ENCODE results near the gene ATP11C. TPM values are rescaled to one million over a fixed set of nuclear protein-coding genes. Genes with fewer than 3 reads are reported as not detected.

ATP11C gene
- 10 to 100 TPM; 30.2 to 32.1 TPM for total RNA-seq
- polyA plus RNA-seq: 10 to 100 TPM in 1 of 2 donors, 1 to 10 TPM in 1; 5.3 to 16.3 TPM
- long read RNA-seq, donor 1, partial matches to known transcripts: 25 of 36 reads
- long read RNA-seq, donor 1, other reads (novel, unspliced or antisense): 11 of 36 reads
- long read RNA-seq, donor 2, partial matches to known transcripts: 18 of 31 reads
- long read RNA-seq, donor 2, other reads (novel, unspliced or antisense): 13 of 31 reads

DNA sequence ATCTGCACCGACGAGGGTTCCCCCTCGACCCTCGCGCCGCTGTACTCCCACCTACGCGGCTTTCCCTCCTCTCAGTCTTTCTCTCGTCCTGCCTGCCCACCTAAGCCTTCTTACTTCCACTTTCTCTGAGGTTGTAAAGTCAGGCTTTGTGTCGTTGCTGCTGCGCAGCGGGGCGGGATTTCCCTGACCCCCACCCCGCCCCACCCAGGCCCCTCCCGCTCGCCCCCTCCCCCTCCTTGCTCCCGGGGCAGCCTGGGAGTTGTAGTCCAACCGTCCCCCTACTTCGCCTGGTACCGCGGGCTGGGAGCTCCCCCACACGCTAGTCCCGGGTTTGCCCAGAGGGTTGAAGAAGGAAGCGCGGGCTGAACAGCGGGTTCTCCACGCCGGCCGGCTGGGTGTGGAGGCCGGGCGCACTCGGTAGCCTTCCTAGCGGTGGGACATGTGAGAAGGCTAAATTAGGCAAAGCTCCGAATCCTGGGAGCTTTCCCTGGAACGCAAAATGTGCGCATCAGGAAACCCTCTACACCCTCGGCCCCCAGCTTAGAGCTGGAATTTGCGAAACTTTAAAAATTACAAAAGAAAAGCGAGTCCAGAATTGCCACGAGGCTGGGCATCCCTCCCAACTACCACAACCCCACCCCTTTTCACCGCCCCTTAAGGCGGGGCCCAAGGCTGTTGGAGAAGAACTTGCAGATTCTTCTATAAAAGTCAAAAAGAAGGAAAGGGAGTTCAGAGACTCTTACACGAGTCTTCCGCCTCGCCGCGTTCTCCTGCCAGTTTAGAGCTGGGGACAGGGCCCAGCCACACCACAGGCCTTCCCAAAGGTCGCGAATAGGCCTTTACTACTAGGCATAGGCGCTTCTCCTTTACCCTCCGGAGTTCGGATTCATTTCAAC lies at the start of gene ATP11C:
Gene ATP11C (minus strand): TSS at position 153 of the 896 bp plus-strand sequence. CDS start 1,011 bp downstream, outside the sequence.
- Histone ChIP-seq H3K36me3 (ENCODE audit: control insufficient read depth in 1 of 2, insufficient read depth in 2 of 2, low read length in 1 of 2) (no peaks in the 10 kb centered on the region), H3K9me3 (ENCODE audit: control insufficient read depth, low read length) (no peaks in the 10 kb centered on the region), H3K4me3 (ENCODE audit: low read length in 2 of 2) (peak within 1 kb of the TSS; percentile 62 to 77), H3K27me3 (ENCODE audit: control insufficient read depth in 1 of 2, insufficient read depth in 2 of 2, low read length in 1 of 2) (no peaks in the 10 kb centered on the region), H3K27ac (ENCODE audit: low read depth in 1 of 2, low read length in 2 of 2) (peak within 1 kb of the TSS; percentile 10 to 97), H3K4me1 (ENCODE audit: control insufficient read depth in 1 of 2, insufficient read depth in 2 of 2, low read length in 2 of 2) (peaks cover 0 to 3% of the 10 kb centered on the region in 2 donors)
- intact Hi-C loops (cut with DNase I): loop anchor here (2.0 to 5.0 kb wide), 3 partner anchors 51 to 106 kb away; no protein-coding TSS in a partner anchor
- peak; percentile 95 for ATAC-seq (ENCODE audit: low FRiP score)
- peak; percentile 88 to 93 for DNase-seq
- WGBS, 2 donors: 0 to 21% methylated on average over 47 to 52 of the region's 52 CpGs

DNA sequence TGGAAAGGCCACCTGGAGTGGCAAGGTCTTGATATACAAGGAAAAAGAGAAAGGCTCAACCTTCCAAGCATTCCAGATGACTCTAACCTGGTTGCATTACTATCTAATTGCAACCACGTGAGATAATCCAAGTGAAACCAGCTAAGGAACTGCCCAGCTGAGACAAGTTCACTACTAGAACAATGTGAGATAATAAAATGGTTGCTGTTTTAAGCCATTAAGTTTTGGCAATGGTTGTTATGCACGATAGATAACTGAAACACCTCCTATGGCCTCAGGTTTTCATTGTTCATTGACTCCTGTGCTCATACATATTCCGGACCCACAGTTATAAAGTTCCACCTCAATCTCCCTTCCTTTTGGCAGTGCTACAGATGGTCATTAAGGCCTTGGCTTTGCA lies 41.6 kb upstream of the ATP11C start:
- Histone ChIP-seq H3K27ac (ENCODE audit: low read depth in 1 of 2, low read length in 2 of 2) (no peak overlapping the region), H3K4me1 (ENCODE audit: control insufficient read depth in 1 of 2, insufficient read depth in 2 of 2, low read length in 2 of 2) (no peaks in the 10 kb centered on the region), H3K9me3 (ENCODE audit: control insufficient read depth, low read length) (no peaks in the 10 kb centered on the region), H3K27me3 (ENCODE audit: control insufficient read depth in 1 of 2, insufficient read depth in 2 of 2, low read length in 1 of 2) (no peaks in the 10 kb centered on the region), H3K36me3 (ENCODE audit: control insufficient read depth in 1 of 2, insufficient read depth in 2 of 2, low read length in 1 of 2) (no peaks in the 10 kb centered on the region), H3K4me3 (ENCODE audit: low read length in 2 of 2) (no peak overlapping the region)
- intact Hi-C loops (cut with DNase I): no loop called here
- ATAC-seq (ENCODE audit: low FRiP score) (no peak), DNase-seq (no peak)
- 81 to 83% methylated on average over 3 of the region's 3 CpGs for WGBS, 2 donors

DNA sequence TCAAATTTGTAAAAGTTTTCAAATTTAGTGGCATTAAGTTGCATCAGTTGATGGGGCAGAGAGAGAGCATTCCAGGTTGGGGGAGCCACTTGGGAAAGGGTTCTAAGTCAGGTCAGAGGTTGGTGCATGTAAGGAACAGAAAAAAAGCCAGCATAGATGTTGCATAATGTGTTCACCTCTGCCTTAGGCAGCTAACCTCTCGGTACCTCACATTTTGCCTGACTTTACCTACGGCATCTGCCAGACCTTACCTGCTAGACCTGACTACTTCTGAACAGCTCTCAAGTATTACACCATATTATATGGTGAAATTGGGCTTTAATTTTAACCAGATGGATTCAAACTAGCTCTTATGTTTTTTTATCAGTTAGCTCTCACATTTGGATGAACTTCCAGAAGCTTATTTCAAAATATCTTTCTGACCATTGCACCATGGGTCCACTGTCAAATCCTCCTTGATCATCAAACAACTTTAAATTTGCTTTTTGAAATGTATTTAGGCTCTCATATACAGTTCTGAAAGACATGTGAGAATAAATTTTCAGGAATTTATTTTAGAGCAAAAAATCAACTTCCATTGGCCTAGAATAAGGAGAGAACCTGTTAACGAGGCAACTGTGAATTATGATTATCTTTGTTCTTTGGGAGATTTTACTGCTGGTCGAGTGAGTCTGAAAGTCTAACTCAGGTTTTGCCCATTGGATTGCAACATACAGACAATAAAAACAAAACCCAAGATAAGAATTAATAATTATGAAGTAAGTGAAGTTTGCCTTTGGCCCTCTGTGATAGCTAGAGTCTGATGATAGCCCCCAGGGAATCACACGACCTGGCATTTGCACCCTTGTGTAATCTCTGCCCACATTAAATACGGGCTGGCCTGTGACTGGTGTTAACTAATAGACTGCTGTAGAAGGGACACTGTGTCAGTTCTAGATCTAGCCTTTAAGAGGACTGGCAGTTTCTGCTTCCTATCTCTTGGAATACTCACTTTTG lies 40.1 kb upstream of the ATP11C start:
- WGBS, 2 donors: 68 to 79% methylated on average over 6 of the region's 6 CpGs
- Histone ChIP-seq H3K27ac (ENCODE audit: low read depth in 1 of 2, low read length in 2 of 2) (no peak overlapping the region), H3K9me3 (ENCODE audit: control insufficient read depth, low read length) (no peaks in the 10 kb centered on the region), H3K36me3 (ENCODE audit: control insufficient read depth in 1 of 2, insufficient read depth in 2 of 2, low read length in 1 of 2) (no peaks in the 10 kb centered on the region), H3K4me3 (ENCODE audit: low read length in 2 of 2) (no peak overlapping the region), H3K4me1 (ENCODE audit: control insufficient read depth in 1 of 2, insufficient read depth in 2 of 2, low read length in 2 of 2) (no peaks in the 10 kb centered on the region), H3K27me3 (ENCODE audit: control insufficient read depth in 1 of 2, insufficient read depth in 2 of 2, low read length in 1 of 2) (no peaks in the 10 kb centered on the region)
- ATAC-seq (ENCODE audit: low FRiP score) (no peak), DNase-seq (no peak)
- intact Hi-C loops (cut with DNase I): no loop called here

DNA sequence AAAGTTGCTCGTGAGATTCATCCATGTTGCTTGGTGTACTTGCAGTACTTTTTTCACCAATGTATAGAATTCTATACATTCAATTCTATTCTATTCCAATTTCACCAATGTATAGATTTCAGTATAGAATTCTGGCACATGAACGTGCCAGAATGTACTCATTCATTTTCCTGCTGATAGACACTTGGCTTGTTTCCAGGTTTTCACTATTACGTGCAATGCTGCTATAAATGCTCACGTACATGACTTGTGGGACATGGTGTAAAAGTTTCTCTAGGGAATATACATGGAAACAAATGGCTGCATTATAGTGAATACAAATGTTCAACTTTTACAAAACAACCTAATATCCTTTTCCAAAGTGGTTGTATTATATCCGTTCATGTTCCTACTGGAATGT lies 39.3 kb upstream of the ATP11C start:
- WGBS, 2 donors: 30 to 54% methylated on average over 5 of the region's 5 CpGs
- no peaks in the 10 kb centered on the region for H3K36me3 ChIP-seq (ENCODE audit: control insufficient read depth in 1 of 2, insufficient read depth in 2 of 2, low read length in 1 of 2)

DNA sequence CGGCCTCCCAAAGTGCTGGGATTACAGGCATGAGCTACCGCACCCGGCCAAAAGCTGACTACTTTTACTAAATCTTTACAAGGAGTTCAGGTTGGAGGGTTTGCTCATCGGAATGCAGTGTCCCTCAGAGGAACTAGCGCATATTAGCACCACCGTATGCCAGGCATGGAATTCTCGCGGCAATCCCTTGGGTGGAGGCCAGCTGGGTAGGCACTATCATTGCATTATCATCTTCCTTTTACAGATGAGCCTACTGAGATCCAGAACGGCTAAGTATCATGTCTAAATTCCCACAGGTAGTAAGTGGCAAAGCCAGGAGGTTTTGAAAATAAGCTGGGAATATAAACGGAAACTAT lies 38.5 kb upstream of the ATP11C start:
- Histone ChIP-seq H3K4me1 (ENCODE audit: control insufficient read depth in 1 of 2, insufficient read depth in 2 of 2, low read length in 2 of 2) (no peaks in the 10 kb centered on the region), H3K27ac (ENCODE audit: low read depth in 1 of 2, low read length in 2 of 2) (no peak overlapping the region), H3K27me3 (ENCODE audit: control insufficient read depth in 1 of 2, insufficient read depth in 2 of 2, low read length in 1 of 2) (no peaks in the 10 kb centered on the region), H3K4me3 (ENCODE audit: low read length in 2 of 2) (no peak overlapping the region), H3K9me3 (ENCODE audit: control insufficient read depth, low read length) (no peaks in the 10 kb centered on the region), H3K36me3 (ENCODE audit: control insufficient read depth in 1 of 2, insufficient read depth in 2 of 2, low read length in 1 of 2) (no peaks in the 10 kb centered on the region)
- 30 to 34% methylated on average over 10 of the region's 10 CpGs for WGBS, 2 donors
- ATAC-seq (ENCODE audit: low FRiP score): no peak
- DNase-seq: no peak
- intact Hi-C loops (cut with DNase I): no loop called here

More for the DNA sequence above, 39.3 kb upstream of the ATP11C start:
- intact Hi-C loops (cut with DNase I): no loop called here
- DNase-seq (no peak), ATAC-seq (ENCODE audit: low FRiP score) (no peak)
- Histone ChIP-seq H3K27me3 (ENCODE audit: control insufficient read depth in 1 of 2, insufficient read depth in 2 of 2, low read length in 1 of 2) (no peaks in the 10 kb centered on the region), H3K4me3 (ENCODE audit: low read length in 2 of 2) (no peak overlapping the region), H3K27ac (ENCODE audit: low read depth in 1 of 2, low read length in 2 of 2) (no peak overlapping the region), H3K9me3 (ENCODE audit: control insufficient read depth, low read length) (no peaks in the 10 kb centered on the region), H3K4me1 (ENCODE audit: control insufficient read depth in 1 of 2, insufficient read depth in 2 of 2, low read length in 2 of 2) (no peaks in the 10 kb centered on the region)

DNA sequence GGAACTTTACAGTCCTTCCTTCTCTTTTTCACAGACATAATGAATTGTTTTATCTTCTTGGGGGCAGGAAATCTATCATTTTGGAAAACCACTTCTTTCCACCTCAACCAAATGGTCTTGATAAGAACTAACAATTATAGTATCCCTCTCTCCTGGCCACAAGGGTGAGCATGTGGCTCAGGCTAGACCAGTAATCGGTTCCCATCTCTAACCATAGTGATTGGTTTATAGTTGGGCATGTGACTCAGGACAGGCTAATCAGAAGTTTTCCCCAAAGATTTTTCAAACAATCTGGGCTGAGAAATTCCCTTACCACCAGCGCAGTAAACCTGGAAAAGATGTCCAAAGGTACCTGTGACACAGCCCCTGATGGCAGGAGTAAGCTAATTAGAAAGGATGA lies 36.4 kb upstream of the ATP11C start:
- DNase-seq: no peak
- H3K27ac ChIP-seq (ENCODE audit: low read depth in 1 of 2, low read length in 2 of 2): no peak overlapping the region
- no peaks in the 10 kb centered on the region for H3K9me3 ChIP-seq (ENCODE audit: control insufficient read depth, low read length)
- H3K4me1 ChIP-seq (ENCODE audit: control insufficient read depth in 1 of 2, insufficient read depth in 2 of 2, low read length in 2 of 2): no peaks in the 10 kb centered on the region
- no peak for ATAC-seq (ENCODE audit: low FRiP score)
- H3K4me3 ChIP-seq (ENCODE audit: low read length in 2 of 2): no peak overlapping the region
- no peaks in the 10 kb centered on the region for H3K36me3 ChIP-seq (ENCODE audit: control insufficient read depth in 1 of 2, insufficient read depth in 2 of 2, low read length in 1 of 2)
- intact Hi-C loops (cut with DNase I): no loop called here
- no peaks in the 10 kb centered on the region for H3K27me3 ChIP-seq (ENCODE audit: control insufficient read depth in 1 of 2, insufficient read depth in 2 of 2, low read length in 1 of 2)
- WGBS, 2 donors: 80% methylated on average over 2 of the region's 2 CpGs

DNA sequence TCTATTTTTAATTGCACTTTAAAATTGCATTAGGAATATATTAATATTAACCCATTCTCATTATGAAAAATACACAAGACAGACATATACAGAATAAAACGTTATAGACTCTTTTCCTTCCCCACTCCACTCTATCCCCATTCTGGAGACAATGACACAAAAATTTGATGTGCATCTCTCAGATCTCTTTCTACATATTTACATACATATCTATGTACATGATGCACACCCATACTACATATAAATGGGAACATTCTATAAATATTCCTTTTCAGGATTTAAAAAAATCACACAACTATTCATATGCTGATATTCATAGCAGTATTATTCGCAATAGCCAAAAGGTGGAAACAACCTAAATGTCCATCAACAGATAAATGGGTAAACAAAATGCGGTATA lies 34.9 kb upstream of the ATP11C start:
- no peak for DNase-seq

DNA sequence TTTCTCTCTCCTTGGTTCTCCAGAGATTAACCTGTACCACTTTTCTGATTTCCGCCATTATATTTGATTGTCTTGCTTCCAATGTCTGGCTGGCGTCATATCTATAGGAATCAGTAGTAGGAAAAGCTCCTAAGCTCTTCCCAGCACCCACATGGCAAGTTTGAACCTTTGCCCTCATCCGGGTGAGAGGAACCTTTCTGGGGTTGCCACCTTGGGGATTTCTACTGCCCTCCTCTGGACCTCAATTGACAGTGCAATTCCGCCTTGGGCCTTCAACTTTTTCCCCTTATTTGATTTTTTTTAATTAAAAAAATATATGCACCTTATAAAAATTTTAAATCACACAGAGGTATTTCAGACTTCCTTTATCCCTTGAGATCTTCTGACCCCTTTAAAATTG lies 34.4 kb upstream of the ATP11C start:
- DNase-seq: no peak
- no peak for ATAC-seq (ENCODE audit: low FRiP score)
- H3K27ac ChIP-seq (ENCODE audit: low read depth in 1 of 2, low read length in 2 of 2): no peak overlapping the region
- no peak overlapping the region for H3K4me3 ChIP-seq (ENCODE audit: low read length in 2 of 2)
- intact Hi-C loops (cut with DNase I): no loop called here
- H3K9me3 ChIP-seq (ENCODE audit: control insufficient read depth, low read length): no peaks in the 10 kb centered on the region
- no peaks in the 10 kb centered on the region for H3K27me3 ChIP-seq (ENCODE audit: control insufficient read depth in 1 of 2, insufficient read depth in 2 of 2, low read length in 1 of 2)
- no peaks in the 10 kb centered on the region for H3K36me3 ChIP-seq (ENCODE audit: control insufficient read depth in 1 of 2, insufficient read depth in 2 of 2, low read length in 1 of 2)
- WGBS, 2 donors: 37 to 70% methylated on average over 4 of the region's 4 CpGs
- H3K4me1 ChIP-seq (ENCODE audit: control insufficient read depth in 1 of 2, insufficient read depth in 2 of 2, low read length in 2 of 2): no peaks in the 10 kb centered on the region

More for the DNA sequence above, 34.9 kb upstream of the ATP11C start:
- Histone ChIP-seq H3K9me3 (ENCODE audit: control insufficient read depth, low read length) (no peaks in the 10 kb centered on the region), H3K36me3 (ENCODE audit: control insufficient read depth in 1 of 2, insufficient read depth in 2 of 2, low read length in 1 of 2) (no peaks in the 10 kb centered on the region), H3K27ac (ENCODE audit: low read depth in 1 of 2, low read length in 2 of 2) (no peak overlapping the region), H3K27me3 (ENCODE audit: control insufficient read depth in 1 of 2, insufficient read depth in 2 of 2, low read length in 1 of 2) (no peaks in the 10 kb centered on the region), H3K4me3 (ENCODE audit: low read length in 2 of 2) (no peak overlapping the region), H3K4me1 (ENCODE audit: control insufficient read depth in 1 of 2, insufficient read depth in 2 of 2, low read length in 2 of 2) (no peaks in the 10 kb centered on the region)
- intact Hi-C loops (cut with DNase I): no loop called here
- no peak for ATAC-seq (ENCODE audit: low FRiP score)
- 66 to 84% methylated on average over 3 of the region's 3 CpGs for WGBS, 2 donors

All from aorta (tissue), 5 donors.